Gastroesophageal sphincter (tissue), 4 donors: ENCODE results near the gene SLC7A1. TPM values are rescaled to one million over a fixed set of nuclear protein-coding genes. Genes with fewer than 3 reads are reported as not detected.

Experiments
- ATAC-seq: fragments of 150-250 bp; one replicate; pipeline ENCODE4 v1.9.1; 2016; ENCODE audit warnings: mild to moderate bottlenecking, moderate library complexity
- H3K27ac ChIP-seq, 4 donors: fragments of 200-600 bp; sonication (generic) in 3 of 4; 1 replicate in 3 of 4; 2 replicates in 1 of 4; pipeline ENCODE4 v1.5.1; 2016 to 2019
- H3K27me3 ChIP-seq: fragments of 200-600 bp; sonication (generic); one replicate; pipeline ENCODE4 v1.5.1; 2019
- H3K36me3 ChIP-seq, 2 donors: fragments of 200-600 bp; sonication (generic); one replicate each; pipeline ENCODE4 v1.5.1; 2019; ENCODE audit warnings: control low read depth in 1 of 2
- H3K4me1 ChIP-seq, 3 donors: fragments of 200-600 bp; sonication (generic); 1 replicate in 2 of 3; 2 replicates in 1 of 3; pipeline ENCODE4 v1.5.1; 2016 to 2019; ENCODE audit warnings: control low read depth in 2 of 3
- H3K4me3 ChIP-seq, 2 donors: fragments of 200-600 bp; sonication (generic); one replicate each; pipeline ENCODE4 v1.5.1; 2019; ENCODE audit warnings: mild to moderate bottlenecking in 1 of 2, moderate library complexity in 1 of 2
- H3K9me3 ChIP-seq, 3 donors: fragments of 200-600 bp; sonication (generic); one replicate each; pipeline ENCODE4 v1.5.1; 2017 to 2019; ENCODE audit warnings: control low read depth in 2 of 3
- CTCF ChIP-seq, 4 experiments: fragments of 200-600 bp in 2 of 4; fragments of 450-650 bp in 2 of 4; sonication (generic) in 1 of 4; IDR thresholded peaks; one replicate each; pipeline ENCODE4 v1.5.1; 2017 to 2019; ENCODE audit warnings: antibody characterized with exemption in 4 of 4, mild to moderate bottlenecking in 2 of 4, moderate library complexity in 2 of 4
- EP300 ChIP-seq: sonication (generic); formaldehyde crosslinking; IDR thresholded peaks from one replicate; pipeline ENCODE4 v1.6.1; 2017; ENCODE audit warnings: antibody characterized with exemption, mild to moderate bottlenecking
- POLR2A ChIP-seq, 2 donors: fragments of 450-650 bp; IDR thresholded peaks; one replicate each; pipeline ENCODE4 v1.6.1; 2017; ENCODE audit warnings: antibody characterized with exemption in 2 of 2, mild to moderate bottlenecking in 2 of 2, moderate library complexity in 1 of 2
- POLR2AphosphoS5 ChIP-seq: sonication (generic); formaldehyde crosslinking; IDR thresholded peaks from one replicate; pipeline ENCODE4 v1.6.1; 2017; ENCODE audit warnings: antibody characterized with exemption
- WGBS, 2 donors: methylation state at CpG; one replicate each; pipeline ENCODE4 v1.1.5; 2018; ENCODE audit warnings: low coverage in 1 of 2; 5-methylcytosine and 5-hydroxymethylcytosine counted together
- total RNA-seq, 4 donors: library from RNA; depleted of rRNA; stranded (reverse); fragments of >200 nt; gene quantifications; one replicate each; pipeline ENCODE4 v1.1.0, GENCODE V29; 2016

SLC7A1 gene
- total RNA-seq, 4 donors from 2014 or later: 13.5 to 33.8 (median 22.1) TPM

- no peak overlapping the region for H3K27ac ChIP-seq
- WGBS, 2 donors: 92% methylated on average over 5 of the region's 9 CpGs; no CpG with 5 or more reads in 1 of the 2 donors
These were observed 123.9 kb downstream of the SLC7A1 start for GRCh38 chr13:29471551-29471950.

GRCh38 chr13:29465741-29466293 is 129.7 kb downstream of the SLC7A1 start:
- H3K27ac ChIP-seq: peak overlapping the region in 3 of 4 donors; percentile 4 to 40 (median 39)
- H3K9me3 ChIP-seq: no peaks in the 10 kb centered on the region
- no peaks in the 10 kb centered on the region for H3K27me3 ChIP-seq
- no peaks in the 10 kb centered on the region for H3K36me3 ChIP-seq
- peaks cover 0 to 13% (median 7%) of the 10 kb centered on the region in 3 donors for H3K4me1 ChIP-seq
- 12% methylated on average over 6 of the region's 6 CpGs; no CpG with 5 or more reads in 1 of the 2 donors for WGBS, 2 donors
- peak; percentile 44 for ATAC-seq
- TF ChIP-seq CTCF (IDR thresholded peaks at IDR 0.05): no peak
- no peak for TF ChIP-seq EP300
- no peak for TF ChIP-seq POLR2AphosphoS5
- no peak for TF ChIP-seq POLR2A (IDR thresholded peaks at IDR 0.05)
- H3K4me3 ChIP-seq: no peak overlapping the region

More at GRCh38 chr13:29471551-29471950, 123.9 kb downstream of the SLC7A1 start:
- Histone ChIP-seq H3K36me3 (no peaks in the 10 kb centered on the region), H3K4me1 (no peaks in the 10 kb centered on the region), H3K4me3 (no peak overlapping the region), H3K27me3 (no peaks in the 10 kb centered on the region), H3K9me3 (no peaks in the 10 kb centered on the region)
- no peak for ATAC-seq
- no peak for TF ChIP-seq POLR2AphosphoS5
- no peak for TF ChIP-seq CTCF (IDR thresholded peaks at IDR 0.05)
- no peak for TF ChIP-seq POLR2A (IDR thresholded peaks at IDR 0.05)
- no peak for TF ChIP-seq EP300

- no peak overlapping the region for H3K27ac ChIP-seq
- 73 to 93% methylated on average over 3 of the region's 4 CpGs for WGBS, 2 donors
- no peak for ATAC-seq
- H3K36me3 ChIP-seq: no peaks in the 10 kb centered on the region
- H3K4me3 ChIP-seq: no peak overlapping the region
- TF ChIP-seq CTCF (IDR thresholded peaks at IDR 0.05) (no peak), POLR2A (IDR thresholded peaks at IDR 0.05) (no peak), POLR2AphosphoS5 (no peak), EP300 (no peak)
- H3K4me1 ChIP-seq: peaks cover 0 to 13% (median 7%) of the 10 kb centered on the region in 3 donors
- H3K27me3 ChIP-seq: no peaks in the 10 kb centered on the region
- H3K9me3 ChIP-seq: no peaks in the 10 kb centered on the region
These were observed 131.3 kb downstream of the SLC7A1 start for GRCh38 chr13:29464105-29464679.

- TF ChIP-seq POLR2A (IDR thresholded peaks at IDR 0.05) (no peak), EP300 (no peak)
- Histone ChIP-seq H3K27me3 (no peaks in the 10 kb centered on the region), H3K4me3 (no peak overlapping the region)
These were observed 135.6 kb downstream of the SLC7A1 start for GRCh38 chr13:29459813-29460355.

More at GRCh38 chr13:29459813-29460355, 135.6 kb downstream of the SLC7A1 start:
- WGBS, 2 donors: 80 to 83% methylated on average over 1 of the region's 2 CpGs
- no peaks in the 10 kb centered on the region for H3K9me3 ChIP-seq
- no peak overlapping the region for H3K27ac ChIP-seq
- ATAC-seq: no peak
- no peaks in the 10 kb centered on the region for H3K36me3 ChIP-seq
- no peaks in the 10 kb centered on the region for H3K4me1 ChIP-seq
